SK-N-SH treated with all-trans-retinoic acid at 6 μM for 48 hours (cell line): ENCODE measurements around the gene MPZL3.

Experiments used
- ARNTL ChIP-seq: fragments of 450-650 bp; formaldehyde crosslinking; IDR thresholded peaks from 2 replicates; pipeline ENCODE4 v1.5.0; 2020; ENCODE audit warnings: low read depth, mild to moderate bottlenecking, moderate library complexity, borderline replicate concordance
- ESRRG ChIP-seq: fragments of 250-450 bp; sonication (Bioruptor Pico); IDR thresholded peaks from 2 replicates; pipeline ENCODE4 v1.6.1; 2021; ENCODE audit warnings: mild to moderate bottlenecking
- GLIS3 ChIP-seq: fragments of 250-450 bp; sonication (Bioruptor Pico); IDR thresholded peaks from 2 replicates; pipeline ENCODE4 v1.5.0; 2020; ENCODE audit warnings: mild to moderate bottlenecking, moderate library complexity
- ISL1 ChIP-seq: fragments of 250-450 bp; sonication (Bioruptor Pico); IDR thresholded peaks from 2 replicates; pipeline ENCODE4 v2.1.2; 2022; ENCODE audit warnings: mild to moderate bottlenecking, moderate library complexity
- PPARA ChIP-seq: fragments of 250-450 bp; sonication (Bioruptor Pico); IDR thresholded peaks from 2 replicates; pipeline ENCODE4 v1.5.0; 2020; ENCODE audit warnings: mild to moderate bottlenecking, borderline replicate concordance
- RARB ChIP-seq: fragments of 250-450 bp; sonication (Bioruptor Pico); IDR thresholded peaks from 2 replicates; pipeline ENCODE4 v1.8.0; 2021; ENCODE audit warnings: mild to moderate bottlenecking, moderate library complexity
- TOX ChIP-seq: fragments of 250-450 bp; sonication (Bioruptor Pico); IDR thresholded peaks from 2 replicates; pipeline ENCODE4 v1.8.0; 2021; ENCODE audit warnings: mild to moderate bottlenecking, moderate library complexity, borderline replicate concordance
- ZNF565 ChIP-seq: fragments of 450-650 bp; formaldehyde crosslinking; conservative IDR thresholded peaks from 2 replicates; pipeline ENCODE4 v1.5.0; 2020; ENCODE audit warnings: low read depth, mild to moderate bottlenecking, moderate library complexity
- TF ChIP-seq, protein P1 (sequence below): fragments of 250-450 bp; sonication (Bioruptor Pico); IDR thresholded peaks from 2 replicates; pipeline ENCODE4 v1.5.1; 2021; ENCODE audit warnings: mild to moderate bottlenecking, moderate library complexity
- TF ChIP-seq, protein P2 (sequence below): fragments of 250-450 bp; sonication (Bioruptor Pico); IDR thresholded peaks from 2 replicates; pipeline ENCODE4 v1.8.0; 2020; ENCODE audit warnings: mild to moderate bottlenecking, moderate library complexity, borderline replicate concordance
- TF ChIP-seq, protein P3 (sequence below): fragments of 250-450 bp; sonication (Bioruptor Pico); IDR thresholded peaks from 2 replicates; pipeline ENCODE4 v1.5.0; 2020; ENCODE audit warnings: mild to moderate bottlenecking, moderate library complexity

DNA sequence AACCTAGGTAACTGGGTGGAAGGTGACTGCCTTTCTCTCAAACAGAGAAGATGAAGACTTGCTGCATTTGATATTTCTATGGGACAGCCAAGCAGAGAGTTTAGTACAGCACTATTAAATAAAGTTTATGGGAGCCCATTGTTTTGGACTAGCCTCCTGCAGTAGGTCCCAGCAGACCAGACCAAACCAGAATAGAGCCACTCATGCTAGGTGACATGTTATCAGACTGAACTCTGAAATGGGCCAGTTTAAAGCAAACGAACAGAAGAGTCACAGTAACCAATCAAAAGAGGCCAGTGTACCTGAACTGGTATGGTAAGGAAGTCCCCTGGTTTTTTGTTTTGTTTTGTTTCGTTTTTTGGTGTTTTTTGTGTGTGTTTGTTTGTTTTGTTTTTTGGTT lies 19.8 kb upstream of the MPZL3 start:
- TF ChIP-seq GLIS3 (CRISPR knock-in tag) (no peak), ZNF565 (CRISPR knock-in tag) (no peak), PPARA (no peak), ARNTL (CRISPR knock-in tag) (no peak), ESRRG (CRISPR knock-in tag) (no peak), ISL1 (no peak), TOX (CRISPR knock-in tag) (no peak), RARB (CRISPR knock-in tag) (no peak)
- TF ChIP-seq, protein P1, sequence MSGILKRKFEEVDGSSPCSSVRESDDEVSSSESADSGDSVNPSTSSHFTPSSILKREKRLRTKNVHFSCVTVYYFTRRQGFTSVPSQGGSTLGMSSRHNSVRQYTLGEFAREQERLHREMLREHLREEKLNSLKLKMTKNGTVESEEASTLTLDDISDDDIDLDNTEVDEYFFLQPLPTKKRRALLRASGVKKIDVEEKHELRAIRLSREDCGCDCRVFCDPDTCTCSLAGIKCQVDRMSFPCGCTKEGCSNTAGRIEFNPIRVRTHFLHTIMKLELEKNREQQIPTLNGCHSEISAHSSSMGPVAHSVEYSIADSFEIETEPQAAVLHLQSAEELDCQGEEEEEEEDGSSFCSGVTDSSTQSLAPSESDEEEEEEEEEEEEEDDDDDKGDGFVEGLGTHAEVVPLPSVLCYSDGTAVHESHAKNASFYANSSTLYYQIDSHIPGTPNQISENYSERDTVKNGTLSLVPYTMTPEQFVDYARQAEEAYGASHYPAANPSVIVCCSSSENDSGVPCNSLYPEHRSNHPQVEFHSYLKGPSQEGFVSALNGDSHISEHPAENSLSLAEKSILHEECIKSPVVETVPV (CRISPR knock-in tag), result no peak
- TF ChIP-seq, protein P2, sequence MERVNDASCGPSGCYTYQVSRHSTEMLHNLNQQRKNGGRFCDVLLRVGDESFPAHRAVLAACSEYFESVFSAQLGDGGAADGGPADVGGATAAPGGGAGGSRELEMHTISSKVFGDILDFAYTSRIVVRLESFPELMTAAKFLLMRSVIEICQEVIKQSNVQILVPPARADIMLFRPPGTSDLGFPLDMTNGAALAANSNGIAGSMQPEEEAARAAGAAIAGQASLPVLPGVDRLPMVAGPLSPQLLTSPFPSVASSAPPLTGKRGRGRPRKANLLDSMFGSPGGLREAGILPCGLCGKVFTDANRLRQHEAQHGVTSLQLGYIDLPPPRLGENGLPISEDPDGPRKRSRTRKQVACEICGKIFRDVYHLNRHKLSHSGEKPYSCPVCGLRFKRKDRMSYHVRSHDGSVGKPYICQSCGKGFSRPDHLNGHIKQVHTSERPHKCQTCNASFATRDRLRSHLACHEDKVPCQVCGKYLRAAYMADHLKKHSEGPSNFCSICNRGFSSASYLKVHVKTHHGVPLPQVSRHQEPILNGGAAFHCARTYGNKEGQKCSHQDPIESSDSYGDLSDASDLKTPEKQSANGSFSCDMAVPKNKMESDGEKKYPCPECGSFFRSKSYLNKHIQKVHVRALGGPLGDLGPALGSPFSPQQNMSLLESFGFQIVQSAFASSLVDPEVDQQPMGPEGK (CRISPR knock-in tag), result no peak
- TF ChIP-seq, protein P3, sequence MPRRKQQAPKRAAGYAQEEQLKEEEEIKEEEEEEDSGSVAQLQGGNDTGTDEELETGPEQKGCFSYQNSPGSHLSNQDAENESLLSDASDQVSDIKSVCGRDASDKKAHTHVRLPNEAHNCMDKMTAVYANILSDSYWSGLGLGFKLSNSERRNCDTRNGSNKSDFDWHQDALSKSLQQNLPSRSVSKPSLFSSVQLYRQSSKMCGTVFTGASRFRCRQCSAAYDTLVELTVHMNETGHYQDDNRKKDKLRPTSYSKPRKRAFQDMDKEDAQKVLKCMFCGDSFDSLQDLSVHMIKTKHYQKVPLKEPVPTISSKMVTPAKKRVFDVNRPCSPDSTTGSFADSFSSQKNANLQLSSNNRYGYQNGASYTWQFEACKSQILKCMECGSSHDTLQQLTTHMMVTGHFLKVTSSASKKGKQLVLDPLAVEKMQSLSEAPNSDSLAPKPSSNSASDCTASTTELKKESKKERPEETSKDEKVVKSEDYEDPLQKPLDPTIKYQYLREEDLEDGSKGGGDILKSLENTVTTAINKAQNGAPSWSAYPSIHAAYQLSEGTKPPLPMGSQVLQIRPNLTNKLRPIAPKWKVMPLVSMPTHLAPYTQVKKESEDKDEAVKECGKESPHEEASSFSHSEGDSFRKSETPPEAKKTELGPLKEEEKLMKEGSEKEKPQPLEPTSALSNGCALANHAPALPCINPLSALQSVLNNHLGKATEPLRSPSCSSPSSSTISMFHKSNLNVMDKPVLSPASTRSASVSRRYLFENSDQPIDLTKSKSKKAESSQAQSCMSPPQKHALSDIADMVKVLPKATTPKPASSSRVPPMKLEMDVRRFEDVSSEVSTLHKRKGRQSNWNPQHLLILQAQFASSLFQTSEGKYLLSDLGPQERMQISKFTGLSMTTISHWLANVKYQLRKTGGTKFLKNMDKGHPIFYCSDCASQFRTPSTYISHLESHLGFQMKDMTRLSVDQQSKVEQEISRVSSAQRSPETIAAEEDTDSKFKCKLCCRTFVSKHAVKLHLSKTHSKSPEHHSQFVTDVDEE (CRISPR knock-in tag), result no peak
